ENCODE data around the gene RPE.

Gene RPE

DNA sequence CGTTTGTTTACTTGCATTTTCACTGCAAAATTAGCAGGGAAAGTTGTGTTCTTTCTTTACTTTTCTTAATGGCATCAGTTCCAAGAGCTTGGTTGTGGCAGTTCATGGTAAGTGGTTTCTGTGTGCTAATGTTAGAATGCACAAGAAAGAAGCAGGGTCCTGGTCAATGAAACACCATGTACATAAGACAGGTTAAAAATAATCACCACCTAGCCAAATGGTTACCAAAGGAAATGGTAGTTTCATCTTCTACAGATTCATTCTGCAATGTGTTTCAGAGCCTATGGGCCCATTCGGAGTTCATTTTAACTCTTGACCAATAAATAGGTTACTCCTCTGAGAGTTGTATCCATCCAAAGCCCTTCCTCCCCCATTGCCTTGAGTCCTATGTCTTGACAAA is 18.1 kb upstream of the RPE start:
- no peak for DNase-seq
- TF ChIP-seq POLR2A (IDR thresholded peaks at IDR 0.05; ENCODE audit: low read length) = no peak
- TF ChIP-seq GATA1 (IDR thresholded peaks at IDR 0.05; ENCODE audit: low read depth, low read length) = no peak

DNA sequence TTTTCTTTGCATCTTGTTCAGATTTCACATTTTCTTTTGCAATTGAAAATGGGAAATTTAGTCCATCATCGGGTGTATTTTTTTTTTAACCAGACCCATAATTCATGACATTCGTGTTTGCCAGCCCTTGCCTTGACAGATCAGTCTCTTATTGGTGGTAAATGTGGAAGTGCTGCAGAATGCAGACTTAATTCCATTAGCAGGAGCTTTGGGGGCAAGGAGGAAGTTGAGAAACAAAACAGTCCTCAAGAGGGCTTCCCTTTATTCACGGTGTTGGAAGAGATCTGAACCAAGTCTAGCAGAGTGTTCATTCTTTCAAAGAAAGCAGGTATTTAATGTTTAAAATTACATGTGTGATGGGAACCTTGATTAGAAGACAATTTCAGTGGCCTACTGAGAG is 16.6 kb upstream of the RPE start:
- TF ChIP-seq GATA1 (IDR thresholded peaks at IDR 0.05; ENCODE audit: low read depth, low read length) (no peak), POLR2A (IDR thresholded peaks at IDR 0.05; ENCODE audit: low read length) (no peak)
- DNase-seq = no peak

DNA sequence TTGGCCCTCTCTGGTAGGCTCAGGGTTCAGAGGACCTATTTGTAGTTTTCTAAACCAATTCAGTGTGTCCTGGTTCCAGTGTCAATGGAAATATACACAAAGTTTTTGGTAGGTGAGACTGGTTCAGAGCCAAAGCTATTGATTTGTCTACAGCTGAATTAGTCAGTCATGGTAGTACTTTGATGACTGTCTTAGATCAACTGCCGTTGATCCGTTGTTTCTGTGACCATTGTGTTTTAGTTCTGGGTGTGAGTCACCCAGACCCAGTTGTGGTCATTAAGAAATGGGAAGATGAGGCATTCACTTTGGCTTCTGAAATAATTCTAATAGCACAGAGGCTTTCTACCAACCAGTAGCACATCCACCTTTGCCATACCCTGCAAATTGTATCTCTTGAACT is 16.0 kb upstream of the RPE start:
- no peak for DNase-seq
- TF ChIP-seq GATA1 (IDR thresholded peaks at IDR 0.05; ENCODE audit: low read depth, low read length) (no peak), POLR2A (IDR thresholded peaks at IDR 0.05; ENCODE audit: low read length) (no peak)

DNA sequence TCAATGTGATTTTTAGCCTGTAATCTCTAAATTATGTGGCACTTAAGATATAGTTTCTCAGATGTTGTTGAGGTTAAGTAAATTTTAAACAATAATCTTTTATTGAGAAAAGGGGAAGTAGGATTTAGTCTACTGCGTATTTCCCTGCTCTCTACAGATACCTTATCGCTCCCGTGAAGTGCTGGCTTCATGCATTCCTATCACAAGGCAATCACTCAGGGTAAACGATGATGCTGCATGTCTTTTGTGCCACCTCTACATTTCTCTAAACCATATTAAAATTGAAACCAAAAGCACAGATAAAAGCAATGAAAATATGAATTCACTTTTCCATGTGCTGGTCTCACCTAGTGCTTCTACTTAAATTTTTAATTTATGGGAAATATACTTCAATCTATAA is 14.4 kb upstream of the RPE start:
- no peak for TF ChIP-seq GATA1 (IDR thresholded peaks at IDR 0.05; ENCODE audit: low read depth, low read length)
- TF ChIP-seq POLR2A (IDR thresholded peaks at IDR 0.05; ENCODE audit: low read length) = no peak
- peak; percentile 45 to 59 for DNase-seq

DNA sequence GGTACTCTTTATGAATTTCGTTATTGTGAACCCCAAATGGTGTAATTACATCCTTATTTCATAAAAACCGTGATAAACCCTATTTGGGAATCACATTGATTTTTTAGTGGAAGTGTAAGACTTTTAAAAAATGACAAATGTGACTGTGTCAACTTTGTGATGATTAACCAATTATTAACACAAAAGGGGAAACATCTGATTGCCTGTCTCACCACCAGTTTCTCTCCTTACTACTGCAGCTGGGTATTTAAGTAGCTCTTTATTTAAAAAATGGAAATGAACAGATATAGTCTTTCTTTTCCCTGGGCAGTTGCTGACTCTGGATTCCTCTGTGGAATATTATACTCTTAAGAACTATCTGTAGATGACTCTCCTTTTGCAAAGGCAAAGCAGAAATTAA is 11.6 kb upstream of the RPE start:
- no peak for TF ChIP-seq POLR2A (IDR thresholded peaks at IDR 0.05; ENCODE audit: low read length)
- TF ChIP-seq GATA1 (IDR thresholded peaks at IDR 0.05; ENCODE audit: low read depth, low read length) = no peak
- no peak for DNase-seq

DNA sequence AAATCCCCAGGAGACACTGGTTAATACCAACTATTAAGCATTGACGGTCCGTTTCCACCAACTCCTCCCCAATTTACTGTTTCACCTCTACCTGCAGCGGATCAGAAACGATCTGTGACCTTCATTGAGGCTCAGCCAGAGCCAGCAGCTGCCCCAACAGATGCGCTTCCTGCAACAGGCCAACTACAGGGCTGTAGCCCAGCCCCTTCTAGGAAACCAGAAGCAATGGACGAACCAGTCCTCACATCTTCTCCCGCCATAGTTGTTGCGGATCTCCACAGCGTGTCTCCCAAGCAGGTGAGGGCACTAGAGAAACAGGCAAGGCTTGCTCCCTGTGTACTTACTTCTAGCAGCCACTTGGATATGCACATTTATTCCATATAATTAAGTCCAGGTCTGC is 8.5 kb upstream of the RPE start:
- DNase-seq = no peak
- no peak for TF ChIP-seq GATA1 (IDR thresholded peaks at IDR 0.05; ENCODE audit: low read depth, low read length)
- no peak for TF ChIP-seq POLR2A (IDR thresholded peaks at IDR 0.05; ENCODE audit: low read length)

DNA sequence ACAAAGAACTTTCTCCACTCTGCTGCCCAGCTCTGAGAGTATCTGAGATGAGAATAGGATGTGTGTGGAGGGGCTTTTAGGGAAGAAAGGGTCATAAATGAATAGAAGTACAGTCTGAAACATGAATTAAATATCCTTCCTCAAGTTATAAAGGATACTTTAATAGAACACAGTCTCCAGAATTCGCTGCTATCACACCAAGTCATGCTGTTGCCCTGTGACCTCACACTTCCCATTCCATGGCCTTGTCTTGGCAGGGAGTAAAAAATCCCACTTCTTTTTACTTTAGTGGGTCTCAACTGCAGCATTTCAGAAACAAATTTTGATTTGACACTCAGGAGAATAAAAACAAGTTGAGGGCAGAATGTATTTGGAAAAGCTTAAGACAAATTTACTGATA is 3.8 kb upstream of the RPE start:
- no peak for TF ChIP-seq POLR2A (IDR thresholded peaks at IDR 0.05; ENCODE audit: low read length)
- no peak for TF ChIP-seq GATA1 (IDR thresholded peaks at IDR 0.05; ENCODE audit: low read depth, low read length)
- no peak for DNase-seq

DNA sequence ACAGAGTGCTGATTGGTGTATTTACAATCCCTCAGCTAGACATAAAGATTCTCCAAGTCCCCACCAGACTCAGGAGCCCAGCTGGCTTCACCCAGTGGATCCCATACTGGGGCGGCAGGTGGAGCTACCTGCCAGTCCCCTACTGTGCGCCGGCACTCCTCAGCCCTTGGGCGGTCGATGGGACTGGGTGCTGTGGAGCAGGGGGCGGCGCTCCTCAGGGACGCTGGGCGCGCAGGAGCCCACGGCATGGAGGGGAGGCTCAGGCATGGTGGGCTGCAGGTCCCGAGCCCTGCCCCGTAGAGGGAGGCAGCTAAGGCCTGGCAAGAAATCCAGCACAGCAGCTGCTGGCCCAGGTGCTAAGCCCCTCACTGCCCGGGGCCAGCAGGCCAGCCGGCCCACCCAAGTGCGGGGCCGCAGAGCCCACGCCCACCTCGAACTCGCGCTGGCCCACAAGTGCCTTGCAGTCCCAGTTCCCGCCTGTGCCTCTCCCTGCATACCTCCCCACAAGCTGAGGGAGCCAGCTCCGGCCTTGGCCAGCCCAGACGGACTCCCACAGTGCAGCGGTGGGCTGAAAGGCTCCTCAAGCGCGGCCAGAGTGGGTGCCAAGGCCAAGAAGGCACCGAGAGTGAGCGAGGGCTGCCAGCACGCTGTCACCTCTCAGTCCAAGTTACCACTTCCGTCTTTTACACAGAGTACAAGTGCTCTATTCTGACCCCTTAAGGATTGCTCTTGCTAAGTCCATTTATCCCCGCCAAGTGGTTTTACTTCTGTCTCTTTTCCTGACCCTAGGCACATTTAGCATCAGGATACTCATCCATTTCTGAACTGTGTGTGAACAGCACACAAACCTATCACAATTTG is 1.7 kb upstream of the RPE start:
- TF ChIP-seq GATA1 (IDR thresholded peaks at IDR 0.05; ENCODE audit: low read depth, low read length) = no peak
- TF ChIP-seq POLR2A (IDR thresholded peaks at IDR 0.05; ENCODE audit: low read length) = no peak
- DNase-seq = no peak

DNA sequence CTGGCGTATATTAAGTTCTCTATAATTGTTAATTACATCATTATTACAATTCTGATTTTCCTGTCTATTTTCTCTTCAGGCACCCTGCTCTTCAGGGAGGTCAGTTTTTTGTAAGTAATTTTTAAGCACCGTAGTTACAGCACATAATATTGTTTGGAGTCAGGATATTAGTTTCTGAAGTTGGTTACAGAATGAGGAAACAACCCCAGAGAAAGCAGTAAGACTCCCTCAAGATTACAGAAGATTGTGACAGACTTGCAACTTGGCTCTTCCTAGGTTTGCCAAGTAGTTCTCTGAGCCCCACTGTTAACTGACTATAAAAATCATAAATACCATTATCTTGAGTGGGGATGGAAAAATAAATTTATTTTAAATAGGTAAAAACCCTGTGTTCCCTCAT is 921 bp downstream of the RPE start:
- peak; percentile 55 to 80 for DNase-seq
- TF ChIP-seq GATA1 (IDR thresholded peaks at IDR 0.05; ENCODE audit: low read depth, low read length) = no peak
- no peak for TF ChIP-seq POLR2A (IDR thresholded peaks at IDR 0.05; ENCODE audit: low read length)

DNA sequence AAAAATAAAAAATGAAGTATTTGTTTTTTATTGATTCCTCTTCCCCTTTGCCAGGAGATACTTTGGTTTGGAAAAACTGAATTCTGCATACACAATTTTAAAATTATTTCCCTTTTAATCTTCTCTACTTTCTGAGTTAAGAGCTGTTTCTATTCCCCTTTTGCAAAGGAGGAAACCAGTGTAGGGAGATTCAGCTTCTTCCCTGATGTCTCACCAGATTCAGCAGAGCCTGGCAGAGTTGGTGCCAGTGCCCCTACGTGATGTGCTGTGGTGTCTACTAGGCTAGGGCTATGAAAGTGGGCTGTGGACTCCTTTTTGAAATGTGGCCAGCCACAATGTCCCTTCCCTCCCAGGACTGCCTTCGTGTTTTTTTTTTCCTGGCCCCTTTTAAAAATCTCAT is 2.4 kb downstream of the RPE start:
- TF ChIP-seq GATA1 (IDR thresholded peaks at IDR 0.05; ENCODE audit: low read depth, low read length) = no peak
- no peak for TF ChIP-seq POLR2A (IDR thresholded peaks at IDR 0.05; ENCODE audit: low read length)
- no peak for DNase-seq

DNA sequence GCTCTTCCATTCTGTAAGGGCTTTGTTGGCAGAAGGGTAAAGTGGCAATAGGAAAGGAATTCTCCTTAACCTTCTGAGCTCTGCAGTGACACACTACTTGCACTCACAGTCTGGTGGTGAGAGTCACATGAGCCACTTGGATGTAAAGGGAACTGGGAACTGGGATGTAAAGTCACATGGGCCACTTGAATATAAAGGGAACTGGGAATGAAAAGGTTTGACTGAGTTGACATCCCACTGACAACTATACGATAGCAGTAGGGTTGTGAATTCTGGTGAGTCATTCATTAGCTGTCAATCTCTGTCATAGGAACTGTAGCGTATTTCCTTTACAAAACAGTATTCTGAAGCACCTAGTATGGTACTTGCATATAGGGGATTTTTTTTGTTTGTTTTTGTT is 5.5 kb downstream of the RPE start:
- DNase-seq = no peak

DNA sequence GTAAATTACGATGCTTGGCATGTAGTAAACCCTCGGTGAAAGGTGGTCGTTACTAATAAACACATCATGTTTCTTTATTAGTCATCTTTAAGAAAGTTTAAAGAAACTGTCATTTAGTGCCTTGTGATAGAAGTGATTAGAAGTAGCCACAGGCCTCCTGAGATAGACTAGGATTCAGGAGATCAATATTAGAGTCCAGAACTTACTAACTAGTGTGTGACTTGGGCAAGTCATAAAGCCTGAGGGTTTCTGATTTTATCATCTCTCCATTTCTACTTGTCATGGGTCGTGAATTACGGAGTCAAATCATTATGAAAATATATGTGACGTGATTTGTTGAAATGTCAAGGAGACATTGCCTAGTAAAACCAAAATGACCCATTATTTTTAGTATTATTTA is 6.7 kb downstream of the RPE start:
- DNase-seq = no peak
- TF ChIP-seq POLR2A (IDR thresholded peaks at IDR 0.05; ENCODE audit: low read length) (no peak), GATA1 (IDR thresholded peaks at IDR 0.05; ENCODE audit: low read depth, low read length) (no peak)

More for the DNA sequence above, 5.5 kb downstream of the RPE start:
- no peak for TF ChIP-seq POLR2A (IDR thresholded peaks at IDR 0.05; ENCODE audit: low read length)

DNA sequence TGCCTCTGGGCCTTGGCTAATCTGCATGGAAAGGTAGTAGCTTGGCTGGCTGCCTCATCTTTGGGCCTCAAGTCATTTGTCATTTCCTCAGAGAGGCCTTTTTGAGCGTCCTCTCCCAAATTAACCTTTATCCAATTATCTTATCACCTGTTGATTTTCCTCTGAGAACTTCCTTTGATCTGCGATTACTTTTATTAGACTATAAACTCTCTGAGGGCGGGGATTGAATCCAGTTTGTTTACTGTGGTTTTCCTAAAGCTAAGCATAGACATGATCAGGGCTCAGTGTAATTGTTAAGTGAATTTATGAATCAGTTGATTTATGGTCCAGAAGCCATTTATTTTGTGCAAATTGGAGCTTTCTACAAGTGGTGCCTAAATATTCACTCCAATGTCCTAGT is 7.5 kb downstream of the RPE start:
- no peak for DNase-seq
- no peak for TF ChIP-seq POLR2A (IDR thresholded peaks at IDR 0.05; ENCODE audit: low read length)

DNA sequence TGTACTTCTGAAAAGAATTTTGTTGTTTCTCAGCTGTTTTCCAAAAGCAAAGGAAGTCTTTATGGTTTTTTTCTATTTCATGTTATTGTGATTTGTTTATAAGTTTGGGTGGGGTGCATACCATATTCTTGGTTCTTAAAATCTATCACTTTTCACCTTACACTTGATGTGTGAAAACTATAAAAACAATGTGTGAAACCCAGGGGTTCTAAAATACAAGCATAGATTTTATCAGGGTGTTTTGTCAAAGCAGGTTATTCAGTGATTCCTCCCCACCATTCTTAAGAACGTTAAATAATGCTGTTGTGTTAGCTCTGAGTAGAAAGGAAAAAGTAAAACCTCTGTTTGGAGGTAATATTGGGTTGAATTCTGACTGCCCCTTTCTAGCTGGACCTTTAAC is 17.7 kb downstream of the RPE start:
- DNase-seq = no peak
- no peak for TF ChIP-seq GATA1 (IDR thresholded peaks at IDR 0.05; ENCODE audit: low read depth, low read length)
- no peak for TF ChIP-seq POLR2A (IDR thresholded peaks at IDR 0.05; ENCODE audit: low read length)

DNA sequence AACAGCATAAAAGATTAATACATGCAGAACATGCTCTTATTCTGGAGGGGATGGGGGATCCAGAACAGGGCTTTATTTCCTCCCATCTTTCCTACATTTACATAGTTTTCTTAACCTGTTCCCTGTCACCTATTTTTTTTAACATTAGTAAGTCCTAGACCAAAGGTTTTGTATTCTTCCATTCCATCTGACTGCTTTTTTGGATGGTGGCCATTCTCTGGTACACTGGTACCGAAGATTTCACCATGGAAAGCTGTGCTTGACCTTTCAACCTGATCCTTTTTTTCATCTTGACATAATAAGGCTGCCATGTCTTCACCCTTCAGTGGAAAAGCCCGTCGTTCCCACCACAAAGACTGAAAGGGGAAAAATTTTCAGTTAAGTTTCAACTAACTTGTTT is 20.4 kb downstream of the RPE start:
- TF ChIP-seq GATA1 (IDR thresholded peaks at IDR 0.05; ENCODE audit: low read depth, low read length) (no peak), POLR2A (IDR thresholded peaks at IDR 0.05; ENCODE audit: low read length) (no peak)
- DNase-seq = no peak

DNA sequence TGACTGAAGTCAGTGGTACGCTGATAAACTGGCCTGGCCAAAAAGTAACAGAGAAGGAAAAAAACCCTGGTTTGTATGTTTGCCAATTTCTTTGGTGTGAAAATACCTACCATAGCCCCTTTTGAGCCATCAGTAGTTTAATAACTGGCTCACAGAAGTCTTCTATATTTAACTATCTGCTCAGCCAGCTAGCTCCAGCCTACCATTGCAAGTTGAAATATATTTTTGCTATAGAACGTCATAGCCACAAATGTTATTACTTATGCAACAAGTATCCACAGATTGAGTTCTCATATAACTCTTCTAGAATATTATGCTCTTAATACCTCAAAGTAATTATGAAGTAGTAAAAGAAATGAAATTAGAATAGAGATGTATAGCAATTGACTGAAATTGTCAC is 25.2 kb downstream of the RPE start:
- no peak for TF ChIP-seq GATA1 (IDR thresholded peaks at IDR 0.05; ENCODE audit: low read depth, low read length)
- no peak for DNase-seq
